GM13976 (cell line): ENCODE results near the gene LATS2.
"Not testable (repeated sequence)": the region's sequence is repeated elsewhere in the genome, so short reads cannot be mapped to it uniquely, and the experiment has no call there.

Experiments used
- DNase-seq: peaks from one replicate; pipeline ENCODE4 v3.0.0; 2012; ENCODE audit warnings: low spot score
- in situ Hi-C: fragments of 300-500 bp; cut with MboI; formaldehyde crosslinking; loops from one replicate; pipeline ENCODE4 v1.12.0; 2022; ENCODE audit warnings: low sequenced_read_pairs, mixed read lengths, inconsistent platforms; ENCODE audit not compliant: unreplicated experiment
- TF ChIP-seq, protein P1 (sequence below): IDR thresholded peaks from 2 replicates; pipeline ENCODE4 v1.5.1; 2012; ENCODE audit warnings: borderline replicate concordance, mild to moderate bottlenecking; ENCODE audit not compliant: insufficient read depth; ENCODE audit errors: extremely low read depth, missing control alignments, control extremely low read depth

Gene LATS2

GRCh38 chr13:20967340-20967739 is 94.0 kb downstream of the LATS2 start:
- TF ChIP-seq, protein P1, sequence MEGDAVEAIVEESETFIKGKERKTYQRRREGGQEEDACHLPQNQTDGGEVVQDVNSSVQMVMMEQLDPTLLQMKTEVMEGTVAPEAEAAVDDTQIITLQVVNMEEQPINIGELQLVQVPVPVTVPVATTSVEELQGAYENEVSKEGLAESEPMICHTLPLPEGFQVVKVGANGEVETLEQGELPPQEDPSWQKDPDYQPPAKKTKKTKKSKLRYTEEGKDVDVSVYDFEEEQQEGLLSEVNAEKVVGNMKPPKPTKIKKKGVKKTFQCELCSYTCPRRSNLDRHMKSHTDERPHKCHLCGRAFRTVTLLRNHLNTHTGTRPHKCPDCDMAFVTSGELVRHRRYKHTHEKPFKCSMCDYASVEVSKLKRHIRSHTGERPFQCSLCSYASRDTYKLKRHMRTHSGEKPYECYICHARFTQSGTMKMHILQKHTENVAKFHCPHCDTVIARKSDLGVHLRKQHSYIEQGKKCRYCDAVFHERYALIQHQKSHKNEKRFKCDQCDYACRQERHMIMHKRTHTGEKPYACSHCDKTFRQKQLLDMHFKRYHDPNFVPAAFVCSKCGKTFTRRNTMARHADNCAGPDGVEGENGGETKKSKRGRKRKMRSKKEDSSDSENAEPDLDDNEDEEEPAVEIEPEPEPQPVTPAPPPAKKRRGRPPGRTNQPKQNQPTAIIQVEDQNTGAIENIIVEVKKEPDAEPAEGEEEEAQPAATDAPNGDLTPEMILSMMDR, result no peak
- DNase-seq, result no peak
- in situ Hi-C loops, result no loop called here

- TF ChIP-seq, protein P1, result no peak
- no peak for DNase-seq
- in situ Hi-C loops, result no loop called here
Measured at GRCh38 chr13:20964904-20965303, 96.5 kb downstream of the LATS2 start.

- DNase-seq, in situ Hi-C loops: not testable (repeated sequence)
Measured at GRCh38 chr13:20961663-20962062, 99.7 kb downstream of the LATS2 start.

DNA sequence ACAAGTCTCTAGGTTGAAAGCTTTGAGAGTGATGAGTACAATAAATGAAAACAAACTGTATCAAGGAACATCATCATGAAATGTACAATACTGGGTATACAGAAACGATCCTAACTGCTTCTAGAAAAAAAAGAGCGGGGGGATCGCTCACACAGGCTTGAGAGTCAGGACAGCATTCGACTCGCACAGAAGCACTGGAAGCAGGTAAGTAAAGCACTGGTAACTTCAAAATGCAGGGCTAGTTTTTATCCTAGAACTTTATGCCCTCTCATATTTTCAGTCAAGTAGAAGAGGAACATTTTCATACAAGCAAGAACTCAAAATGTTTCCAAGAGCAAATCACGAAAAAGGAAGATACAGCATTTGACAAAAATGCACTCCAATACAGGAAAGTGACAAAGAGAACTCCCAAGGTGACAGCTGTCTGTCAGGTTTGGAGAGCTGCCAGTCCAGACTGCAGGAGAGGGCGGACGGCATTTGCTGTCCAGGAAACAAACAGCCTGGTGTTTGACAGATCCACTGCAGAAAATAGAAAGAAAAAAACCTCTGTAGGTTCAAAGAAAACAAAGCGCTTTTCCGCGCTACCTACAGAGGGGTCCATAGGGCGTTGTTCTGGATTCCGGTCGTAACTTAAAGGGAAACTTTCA is 100.6 kb downstream of the LATS2 start:
- TF ChIP-seq, protein P1, result no peak
- DNase-seq, result no peak
- in situ Hi-C loops, result no loop called here

- in situ Hi-C loops, DNase-seq: not testable (repeated sequence)
Measured at GRCh38 chr13:20957049-20957620, 104.3 kb downstream of the LATS2 start.

DNA sequence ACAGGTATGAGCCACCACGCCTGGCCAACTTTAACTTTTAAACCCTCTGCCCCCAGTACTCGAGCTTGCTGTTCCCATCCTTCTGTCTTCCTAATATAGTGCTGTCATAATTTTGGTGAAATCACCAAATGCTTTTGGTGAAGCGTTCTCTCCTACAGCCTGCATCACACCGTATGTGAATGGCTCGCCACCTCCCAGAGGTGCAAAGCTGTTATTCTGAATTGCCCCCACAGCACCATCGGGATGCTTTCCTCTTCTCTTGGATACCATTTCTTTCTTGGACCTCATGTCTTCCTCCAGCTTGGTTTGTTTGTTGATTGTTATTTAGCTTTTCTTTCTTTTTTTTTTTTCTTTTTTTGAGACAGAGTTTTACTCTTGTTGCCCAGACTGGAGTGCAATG is 105.9 kb downstream of the LATS2 start:
- TF ChIP-seq, protein P1, result no peak
- in situ Hi-C loops, result no loop called here
- DNase-seq, result no peak

DNA sequence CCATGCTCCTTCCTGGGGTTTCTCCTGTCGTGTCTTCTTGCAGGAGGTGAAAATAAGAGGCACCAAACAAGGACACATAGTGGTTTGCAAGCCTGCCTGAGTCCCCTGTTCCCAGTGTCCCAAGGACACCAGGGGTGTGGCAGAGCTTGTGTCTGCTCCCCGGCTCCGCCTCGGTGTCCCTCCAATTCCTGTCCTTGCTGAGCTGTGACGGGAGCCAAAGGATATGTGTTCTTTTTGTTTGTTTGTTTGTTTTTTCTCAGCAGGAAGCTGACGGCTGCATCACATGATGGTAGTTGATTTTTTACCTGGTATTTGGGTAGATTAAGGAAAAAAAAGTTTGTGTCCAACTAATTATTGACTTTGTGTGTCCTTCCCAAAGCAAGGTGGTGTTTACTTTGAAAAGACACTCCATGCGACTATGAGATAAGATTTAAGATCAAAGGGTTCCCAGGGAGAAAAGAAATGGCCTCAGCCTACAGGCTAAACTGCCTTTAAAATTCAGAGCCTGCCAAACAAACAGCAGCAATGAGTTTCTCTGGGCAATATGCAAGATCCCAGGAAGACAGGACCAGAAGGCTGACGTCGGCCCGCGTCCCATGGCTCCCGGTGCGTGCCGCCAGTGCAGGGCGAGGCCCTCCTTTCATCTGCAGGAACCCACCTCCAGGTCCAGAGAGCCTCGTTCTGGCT is 108.0 kb downstream of the LATS2 start:
- in situ Hi-C loops, result no loop called here
- no peak for DNase-seq
- TF ChIP-seq, protein P1, result no peak

DNA sequence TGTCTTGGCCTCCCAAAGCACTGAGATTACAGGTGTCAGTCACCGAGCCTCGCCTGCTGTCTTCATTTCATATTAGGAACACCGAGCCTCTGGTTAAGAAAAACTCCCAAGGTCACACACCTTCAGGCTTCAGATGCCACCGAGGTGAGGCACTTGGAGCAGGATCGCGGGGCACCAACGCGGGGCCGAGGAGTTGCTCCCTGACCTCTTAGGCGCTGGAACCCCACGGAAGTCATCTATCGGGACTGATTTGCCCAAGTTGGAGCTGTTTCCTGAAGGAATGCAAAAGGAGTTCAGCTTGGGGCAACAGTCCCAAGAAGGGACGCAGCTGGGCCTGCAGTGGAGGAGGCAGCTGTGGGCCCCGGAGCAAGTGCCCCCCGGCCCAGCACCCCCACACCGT is 108.5 kb downstream of the LATS2 start:
- DNase-seq, result no peak
- in situ Hi-C loops, result no loop called here
- TF ChIP-seq, protein P1, result no peak

DNA sequence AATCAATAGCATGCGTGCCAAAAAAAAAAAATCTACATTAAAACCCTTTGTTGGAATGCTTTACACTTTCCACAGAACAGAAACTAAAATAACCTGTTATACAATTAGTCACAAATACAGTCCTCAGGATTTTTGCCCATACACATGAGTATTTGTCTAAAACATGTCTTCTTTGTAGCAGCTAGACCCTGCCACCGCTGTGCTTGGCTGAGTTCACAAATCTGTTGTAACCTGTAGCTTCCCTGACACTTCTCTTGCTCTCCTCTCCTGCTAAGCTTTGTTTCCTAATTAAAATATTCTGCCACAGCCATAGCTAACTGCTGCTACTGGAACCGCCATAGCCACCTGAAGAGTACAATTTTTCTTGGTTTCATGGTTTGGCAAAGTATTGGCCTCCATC is 113.4 kb downstream of the LATS2 start:
- in situ Hi-C loops, result loop anchor here (10.0 kb wide), 1 partner anchor 527 kb away; no protein-coding TSS in a partner anchor
- DNase-seq, result not testable (repeated sequence)
